CD4-positive, alpha-beta T cell treated with Interleukin-10 for 1 hour (primary cell): ENCODE results near the gene LUM.

ENCODE experiments used
- DNase-seq: peaks from one replicate; pipeline ENCODE4 v3.0.0-alpha.2; 2020

LUM gene, protein sequence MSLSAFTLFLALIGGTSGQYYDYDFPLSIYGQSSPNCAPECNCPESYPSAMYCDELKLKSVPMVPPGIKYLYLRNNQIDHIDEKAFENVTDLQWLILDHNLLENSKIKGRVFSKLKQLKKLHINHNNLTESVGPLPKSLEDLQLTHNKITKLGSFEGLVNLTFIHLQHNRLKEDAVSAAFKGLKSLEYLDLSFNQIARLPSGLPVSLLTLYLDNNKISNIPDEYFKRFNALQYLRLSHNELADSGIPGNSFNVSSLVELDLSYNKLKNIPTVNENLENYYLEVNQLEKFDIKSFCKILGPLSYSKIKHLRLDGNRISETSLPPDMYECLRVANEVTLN

DNA sequence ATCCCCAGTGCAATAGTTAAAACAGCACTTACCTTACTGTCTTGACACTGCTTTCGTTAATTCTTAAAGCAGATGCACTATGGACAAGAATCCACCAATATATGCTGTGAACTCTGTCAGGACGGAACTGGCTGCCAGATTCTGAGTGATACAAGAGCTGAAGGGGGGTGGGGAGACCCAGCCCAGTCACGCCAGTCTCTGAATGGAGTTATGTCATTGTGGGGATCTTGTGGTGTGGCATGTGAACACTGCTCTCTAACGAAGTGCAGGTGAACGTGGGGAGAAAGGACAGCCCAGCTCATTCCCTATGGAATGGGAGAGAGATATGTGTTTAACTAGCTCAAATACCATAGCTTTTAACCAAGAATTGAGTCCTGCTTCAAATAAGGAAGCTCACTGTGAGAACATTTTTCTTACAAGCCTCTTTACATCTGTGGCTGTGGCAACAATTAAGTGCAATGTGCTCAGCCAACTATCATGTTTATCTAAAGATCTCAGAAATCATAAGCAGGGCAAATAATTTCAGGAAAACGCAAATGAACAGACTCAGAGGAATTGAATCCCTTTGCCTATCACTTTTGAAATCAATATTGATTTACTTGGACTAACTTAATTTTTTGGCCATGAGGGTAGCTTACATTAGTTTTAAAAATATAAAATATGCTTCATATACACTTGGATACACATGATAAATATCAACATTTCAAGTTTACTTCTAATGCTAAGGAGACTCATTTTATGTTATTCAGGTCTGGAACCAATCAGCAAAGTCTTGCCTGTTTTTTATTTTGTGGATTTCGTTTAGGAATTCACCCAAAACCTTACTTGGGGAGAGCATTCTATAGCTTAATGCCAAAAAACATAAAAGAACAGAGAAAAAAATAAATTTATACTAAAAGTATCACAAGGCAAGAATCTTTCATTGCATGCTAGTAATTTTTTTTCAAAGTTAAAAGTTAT lies at the start of gene LUM:
Gene LUM, minus strand, starts transcription at position 129 of the 960 bp plus-strand sequence. CDS start 2,515 bp downstream, outside the sequence.
- DNase-seq: no peak

DNA sequence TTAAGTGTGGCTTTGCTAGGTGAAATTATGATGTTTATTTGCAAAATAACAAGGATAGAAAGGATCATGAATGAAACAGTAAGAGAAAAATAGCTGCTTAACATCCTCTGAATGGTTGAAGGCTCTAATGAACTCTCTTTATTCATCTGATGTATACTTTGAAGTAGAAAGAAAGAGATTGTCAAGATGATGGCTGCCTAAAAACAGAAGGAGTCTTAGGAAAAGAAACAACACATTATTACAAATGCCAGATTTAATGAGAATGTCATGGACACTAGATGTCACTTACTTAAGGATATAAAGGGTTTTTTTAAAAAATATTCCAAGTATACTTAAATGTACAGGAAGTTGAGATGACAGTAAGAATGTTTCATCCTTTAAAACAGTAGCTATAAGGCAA lies 49.7 kb upstream of the LUM start:
- DNase-seq: no peak

DNA sequence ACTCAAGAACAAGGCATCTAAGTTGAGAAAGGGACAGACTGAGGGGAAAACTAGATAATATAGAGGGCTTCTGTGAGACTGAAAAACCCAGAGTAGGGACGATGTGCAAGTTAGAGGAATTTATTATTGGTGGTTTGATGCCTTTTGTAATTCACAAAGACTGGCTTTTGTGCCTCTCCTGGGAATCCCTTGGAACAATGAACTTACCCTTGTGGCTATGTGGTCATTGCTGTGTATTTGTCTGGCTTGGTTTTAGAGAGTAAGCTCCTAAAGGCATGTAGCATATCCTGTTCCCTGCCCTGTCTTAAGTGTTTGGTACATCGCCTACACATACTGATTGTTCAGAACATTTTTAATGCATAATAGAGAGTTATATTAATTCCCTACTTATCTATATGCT lies 44.7 kb upstream of the LUM start:
- no peak for DNase-seq

DNA sequence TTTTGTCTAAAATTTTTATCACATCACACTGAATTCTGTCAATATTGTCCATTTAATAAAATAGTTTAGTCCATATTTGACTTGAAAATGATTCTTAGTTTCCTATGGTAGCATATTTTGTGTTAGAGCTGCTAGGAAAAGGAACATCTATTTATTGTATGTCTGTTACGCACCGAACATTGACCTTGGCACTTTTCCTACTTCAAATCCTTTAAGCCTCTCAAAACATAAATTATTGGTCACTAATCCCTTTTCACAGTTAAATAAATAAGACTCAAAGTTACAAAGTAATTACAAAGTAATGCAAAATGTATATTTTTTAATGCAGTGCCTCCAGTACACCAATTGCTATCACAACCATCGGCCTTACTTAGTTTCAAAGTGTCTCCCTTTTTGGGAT lies 42.8 kb upstream of the LUM start:
- DNase-seq: no peak

- DNase-seq: no peak
Measured at GRCh38 chr12:91144053-91144452, 32.8 kb upstream of the LUM start.

GRCh38 chr12:91143206-91143605 lies 31.9 kb upstream of the LUM start:
- DNase-seq: no peak

DNA sequence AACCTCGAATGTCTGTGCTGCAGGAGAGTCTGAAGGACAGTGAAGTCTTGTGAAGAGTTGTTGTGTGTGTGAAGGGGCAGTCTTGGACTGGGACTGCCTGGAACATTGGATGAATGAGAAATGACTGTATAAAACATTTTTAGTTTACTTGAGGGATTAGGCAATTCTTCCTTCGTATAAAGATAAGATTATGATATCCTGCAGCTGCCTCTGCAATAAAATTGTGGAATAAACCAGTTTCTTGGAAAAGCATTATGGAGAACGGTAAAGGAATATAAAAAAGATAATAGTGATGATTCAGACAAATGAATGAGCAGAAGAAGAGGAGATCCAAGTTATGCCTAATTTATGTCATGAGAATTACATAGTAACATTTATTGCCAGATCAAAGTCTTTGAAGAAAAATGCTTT lies 30.9 kb upstream of the LUM start:
- no peak for DNase-seq

- DNase-seq: no peak
Measured at GRCh38 chr12:91140026-91140931, 29.0 kb upstream of the LUM start.

- DNase-seq: no peak
Measured at GRCh38 chr12:91139286-91139685, 28.0 kb upstream of the LUM start.

DNA sequence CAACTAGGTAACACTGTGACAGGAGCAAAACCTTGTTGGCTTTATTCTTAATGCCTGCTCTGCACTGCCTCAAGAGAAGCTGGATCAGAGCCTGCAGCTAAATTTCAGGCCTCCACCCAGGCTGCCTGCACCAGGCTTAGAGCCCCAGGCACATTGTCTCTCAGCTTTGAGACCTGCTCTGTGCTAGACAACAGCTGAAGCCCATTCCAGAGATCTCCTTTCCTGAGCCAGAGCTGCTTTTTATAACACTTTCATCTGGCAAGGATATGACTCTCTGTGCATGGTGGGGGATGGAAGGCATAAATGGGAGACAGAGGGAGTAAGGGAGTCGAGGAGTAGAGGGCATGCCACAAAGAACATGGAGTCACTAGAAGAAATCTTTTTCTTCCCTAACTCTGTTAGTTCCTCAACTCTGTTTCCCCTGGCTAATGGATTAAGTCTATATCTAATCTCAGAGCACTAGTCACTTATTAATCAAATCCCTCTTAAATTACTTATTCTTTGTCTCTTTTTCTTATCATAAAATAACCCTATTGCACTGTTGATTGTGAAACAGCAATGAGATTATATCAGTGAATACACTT lies 27.1 kb upstream of the LUM start:
- no peak for DNase-seq

GRCh38 chr12:91133871-91134270 lies 22.6 kb upstream of the LUM start:
- no peak for DNase-seq

DNA sequence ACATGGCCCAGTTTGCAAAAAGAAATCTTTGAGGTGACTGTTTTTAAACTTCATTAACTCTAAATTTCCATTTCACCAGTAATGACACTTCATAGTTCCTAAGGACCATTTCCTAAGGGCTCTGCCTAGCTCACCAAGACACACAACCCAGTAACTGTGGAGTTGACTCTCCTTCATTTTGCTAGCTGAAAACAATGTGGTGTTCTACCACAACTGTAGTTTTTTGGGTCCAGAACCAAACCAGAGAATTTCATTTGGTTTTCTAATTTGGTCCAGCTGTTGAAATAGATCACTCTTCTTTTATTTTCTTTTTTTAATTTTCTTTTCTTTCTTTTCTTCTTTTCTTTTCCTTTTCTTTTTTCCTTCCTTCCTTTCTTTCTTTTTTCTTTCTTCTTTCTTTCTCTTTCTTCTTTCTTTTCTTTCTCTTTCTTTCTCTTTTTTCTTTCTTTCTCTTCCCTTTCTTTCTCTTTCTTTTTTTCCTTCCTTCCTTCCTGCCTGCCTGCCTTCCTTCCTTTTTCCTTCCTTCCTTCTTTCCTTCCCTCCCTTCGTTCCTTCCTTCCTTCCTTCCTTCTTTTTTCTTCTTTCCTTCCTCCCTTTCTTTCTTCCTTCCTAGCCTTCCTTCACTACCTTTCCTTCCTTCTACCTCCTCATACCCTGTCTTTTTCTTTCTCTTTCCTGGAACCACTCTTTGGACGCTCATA lies 18.5 kb upstream of the LUM start:
- no peak for DNase-seq

GRCh38 chr12:91127751-91128150 lies 16.5 kb upstream of the LUM start:
- DNase-seq: no peak

GRCh38 chr12:91127306-91127705 lies 16.0 kb upstream of the LUM start:
- DNase-seq: no peak

GRCh38 chr12:91126516-91126915 lies 15.2 kb upstream of the LUM start:
- DNase-seq: no peak

DNA sequence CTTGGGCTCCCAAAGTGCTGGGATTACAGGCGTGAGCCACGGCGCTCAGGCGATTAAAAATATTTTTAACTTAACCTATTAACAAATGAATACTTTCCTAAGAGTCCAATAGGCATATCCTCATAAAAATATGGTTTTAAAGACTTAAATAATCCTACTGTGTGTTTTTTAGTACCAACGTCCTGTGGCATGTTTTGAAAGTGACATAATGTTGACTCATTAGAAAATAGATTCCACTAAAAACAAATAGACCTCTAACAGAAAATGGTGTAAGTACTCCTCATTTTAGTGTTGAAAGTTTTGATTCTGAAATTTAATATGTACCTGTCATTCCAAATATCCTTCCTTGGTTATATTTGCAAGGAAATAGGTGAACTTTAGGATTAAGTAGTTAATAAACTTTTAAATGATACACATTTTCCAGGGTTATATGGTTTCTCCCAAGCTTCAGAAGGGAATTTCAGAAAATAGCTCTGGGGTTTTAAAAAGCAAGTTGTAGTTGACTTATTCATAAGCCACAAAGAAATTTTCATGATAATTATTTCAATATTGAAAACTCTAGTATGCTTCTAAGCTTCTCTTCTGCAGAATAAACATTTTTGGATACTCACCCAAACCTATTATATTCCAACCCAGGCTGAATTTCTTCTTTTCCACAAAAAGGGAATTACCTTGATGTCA lies 12.1 kb upstream of the LUM start:
- DNase-seq: no peak

DNA sequence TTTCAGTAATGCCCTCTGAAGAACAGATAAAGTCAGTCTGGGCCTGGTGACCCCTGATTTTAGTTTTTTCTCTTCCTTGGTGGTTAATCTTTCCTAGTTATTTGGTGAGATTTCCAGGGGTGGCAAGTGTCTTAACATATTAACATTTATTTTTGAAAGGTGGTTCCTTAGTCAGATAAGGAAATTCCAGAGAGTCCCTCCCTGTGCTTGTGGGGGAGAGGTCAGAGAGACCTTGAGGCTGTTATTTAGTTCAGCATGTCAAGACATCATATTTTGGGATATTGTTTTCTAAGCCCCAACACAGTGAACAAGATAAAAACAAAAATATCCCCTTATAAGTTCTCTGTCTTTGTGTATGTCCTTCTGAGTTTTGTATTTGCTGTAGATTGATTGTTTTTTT lies 9.5 kb upstream of the LUM start:
- DNase-seq: no peak

DNA sequence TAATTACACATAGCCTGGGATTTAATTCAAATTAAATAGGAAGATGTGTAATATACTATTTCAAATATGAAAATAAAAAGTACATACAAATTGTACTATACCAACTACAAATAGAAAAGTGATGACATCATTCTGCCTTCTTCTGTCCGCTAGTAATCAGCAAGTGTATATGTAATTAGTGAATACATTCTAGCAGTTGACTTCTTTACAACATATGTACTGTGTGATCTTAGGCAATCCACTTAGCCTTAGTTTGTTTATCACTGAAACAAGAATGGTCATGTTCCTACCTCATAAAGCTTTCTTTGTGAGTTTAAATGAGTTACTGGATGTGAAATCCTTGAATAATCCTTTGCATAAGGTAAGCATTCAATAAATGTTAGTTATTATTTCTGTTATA lies 7.8 kb upstream of the LUM start:
- no peak for DNase-seq

DNA sequence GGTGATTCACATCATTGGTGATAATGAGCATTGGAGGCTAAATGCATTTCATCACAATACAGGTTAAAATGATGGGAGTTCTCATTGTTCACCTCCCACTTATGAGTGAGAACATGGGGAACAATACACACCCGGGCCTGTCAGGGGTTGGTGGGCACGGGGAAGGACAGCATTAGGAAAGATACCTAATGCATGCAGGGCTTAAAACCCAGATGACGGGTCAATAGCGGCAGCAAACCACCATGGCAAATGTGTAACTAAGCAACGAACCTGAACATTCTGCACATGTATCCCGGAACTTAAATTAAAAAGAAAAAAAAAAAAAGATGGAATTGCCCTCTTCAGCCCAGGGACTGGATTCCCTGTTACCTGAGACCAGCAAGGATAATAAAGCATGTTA lies 2.3 kb upstream of the LUM start:
- no peak for DNase-seq

GRCh38 chr12:91110311-91110924 lies 876 bp downstream of the LUM start:
- DNase-seq: no peak
